Right lobe of liver (tissue), 6 donors: ENCODE measurements around the gene GABRG3. TPM values are rescaled to one million over a fixed set of nuclear protein-coding genes. Genes with fewer than 3 reads are reported as not detected.

Source experiments
- ATAC-seq, 4 donors: fragments of 200-7000 bp; cut with Tn5 transposase; one replicate each; pipeline ENCODE4 v1.9.1; 2020; ENCODE audit warnings: mild to moderate bottlenecking in 4 of 4, moderate library complexity in 4 of 4
- DNase-seq, 3 donors: peaks; one replicate each; pipeline ENCODE4 v3.0.0-alpha.2; 2020
- H3K27ac ChIP-seq, 3 donors: fragments of 200-600 bp; one replicate each; pipeline ENCODE4 v1.8.0; 2022
- H3K27me3 ChIP-seq, 2 donors: fragments of 200-600 bp; one replicate each; pipeline ENCODE4 v1.8.0; 2022
- H3K36me3 ChIP-seq, 4 donors: fragments of 200-600 bp; sonication (generic) in 1 of 4; one replicate each; pipeline versions ENCODE4 v1.5.1 to v1.8.0; 2017 to 2022; ENCODE audit warnings: control low read depth in 1 of 4
- H3K4me1 ChIP-seq, 4 donors: fragments of 200-600 bp; sonication (generic) in 1 of 4; one replicate each; pipeline versions ENCODE4 v1.5.1 to v1.8.0; 2017 to 2022; ENCODE audit warnings: control low read depth in 1 of 4
- H3K4me3 ChIP-seq, 3 donors: fragments of 200-600 bp; one replicate each; pipeline ENCODE4 v1.8.0; 2022
- H3K9me3 ChIP-seq, 4 donors: fragments of 200-600 bp; sonication (generic) in 1 of 4; one replicate each; pipeline versions ENCODE4 v1.5.1 to v1.8.0; 2017 to 2022; ENCODE audit warnings: control low read depth in 1 of 4
- POLR2A ChIP-seq: fragments of 450-650 bp; IDR thresholded peaks from one replicate; pipeline ENCODE4 v1.6.1; 2017; ENCODE audit warnings: antibody characterized with exemption, mild to moderate bottlenecking
- WGBS: methylation state at CpG from one replicate; pipeline ENCODE4 v1.1.6; 2018; ENCODE audit warnings: low coverage, low lambda C conversion rate; ENCODE audit not compliant: insufficient coverage; ENCODE audit errors: missing lambda C conversion rate; 5-methylcytosine and 5-hydroxymethylcytosine counted together
- intact Hi-C, 2 donors: fragments of 100-400 bp; cut with DNase I; formaldehyde crosslinking; loops; one replicate each; pipeline versions ENCODE4 v1.11.2 to v1.14.1; 2022
- total RNA-seq, 6 experiments: library from RNA; depleted of rRNA in 2 of 6; stranded (reverse); fragments of >200 nt in 2 of 6; fragmentation: NEBNext Ultra II Directional in 3 of 6; extraction: Animal tissue kit (Norgen Biotek cat#: 25700) in 3 of 6; gene quantifications; one replicate each; pipeline versions ENCODE4 v1.1.0 to v1.2.4, GENCODE V29; 2016 to 2023
- TF ChIP-seq, protein P1 (sequence below), 4 donors: fragments of 200-600 bp in 3 of 4; fragments of 450-650 bp in 1 of 4; IDR thresholded peaks; one replicate each; pipeline versions ENCODE4 v1.5.1 to v1.8.0; 2016 to 2022; ENCODE audit warnings: antibody characterized with exemption in 4 of 4, mild to moderate bottlenecking in 2 of 4
- donor health status: DM: no; HTN: yes; CAD: no.
- donor health status: DM: no; HTN: no; CAD: no.
- donor health status: DM: no; HTN: no; CAD: no.
- donor health status: DM: no; HTN: yes; CAD: no.
- donor health status: DM: no; HTN: yes; CAD: no.

The GABRG3 gene
- total RNA-seq, 6 experiments from 2014 or later, result 0.18 TPM; not detected in 5

DNA sequence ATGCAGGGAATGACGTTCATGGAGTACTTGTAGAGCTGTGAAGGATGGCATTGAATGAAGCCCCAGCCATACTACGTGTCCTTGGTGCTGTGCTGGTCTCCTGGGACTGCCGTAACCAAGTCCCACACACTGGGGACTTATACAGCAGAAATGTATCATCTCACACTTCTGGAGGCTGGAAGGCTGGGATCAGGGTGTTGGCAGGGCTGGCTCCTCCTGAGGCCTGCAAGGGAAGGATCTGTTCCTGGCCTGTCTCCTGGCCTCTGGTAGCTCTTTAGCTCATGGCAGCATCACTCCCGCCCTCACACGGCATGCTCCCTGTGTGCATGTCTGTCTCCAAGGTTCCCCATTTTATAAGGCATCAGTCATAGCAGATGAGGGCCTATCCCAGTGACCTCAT, 29.5 kb upstream of the GABRG3 start:
- H3K27ac ChIP-seq, result no peak overlapping the region
- intact Hi-C loops, result no loop called here
- no peaks in the 10 kb centered on the region for H3K27me3 ChIP-seq
- WGBS, result 49% methylated on average over 4 of the region's 5 CpGs
- no peak overlapping the region for H3K4me3 ChIP-seq
- H3K36me3 ChIP-seq, result no peaks in the 10 kb centered on the region
- no peak for TF ChIP-seq POLR2A
- TF ChIP-seq, protein P1, sequence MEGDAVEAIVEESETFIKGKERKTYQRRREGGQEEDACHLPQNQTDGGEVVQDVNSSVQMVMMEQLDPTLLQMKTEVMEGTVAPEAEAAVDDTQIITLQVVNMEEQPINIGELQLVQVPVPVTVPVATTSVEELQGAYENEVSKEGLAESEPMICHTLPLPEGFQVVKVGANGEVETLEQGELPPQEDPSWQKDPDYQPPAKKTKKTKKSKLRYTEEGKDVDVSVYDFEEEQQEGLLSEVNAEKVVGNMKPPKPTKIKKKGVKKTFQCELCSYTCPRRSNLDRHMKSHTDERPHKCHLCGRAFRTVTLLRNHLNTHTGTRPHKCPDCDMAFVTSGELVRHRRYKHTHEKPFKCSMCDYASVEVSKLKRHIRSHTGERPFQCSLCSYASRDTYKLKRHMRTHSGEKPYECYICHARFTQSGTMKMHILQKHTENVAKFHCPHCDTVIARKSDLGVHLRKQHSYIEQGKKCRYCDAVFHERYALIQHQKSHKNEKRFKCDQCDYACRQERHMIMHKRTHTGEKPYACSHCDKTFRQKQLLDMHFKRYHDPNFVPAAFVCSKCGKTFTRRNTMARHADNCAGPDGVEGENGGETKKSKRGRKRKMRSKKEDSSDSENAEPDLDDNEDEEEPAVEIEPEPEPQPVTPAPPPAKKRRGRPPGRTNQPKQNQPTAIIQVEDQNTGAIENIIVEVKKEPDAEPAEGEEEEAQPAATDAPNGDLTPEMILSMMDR (IDR thresholded peaks at IDR 0.05), result no peak
- DNase-seq, result no peak
- no peaks in the 10 kb centered on the region for H3K9me3 ChIP-seq
- ATAC-seq, result no peak
- no peaks in the 10 kb centered on the region for H3K4me1 ChIP-seq

DNA sequence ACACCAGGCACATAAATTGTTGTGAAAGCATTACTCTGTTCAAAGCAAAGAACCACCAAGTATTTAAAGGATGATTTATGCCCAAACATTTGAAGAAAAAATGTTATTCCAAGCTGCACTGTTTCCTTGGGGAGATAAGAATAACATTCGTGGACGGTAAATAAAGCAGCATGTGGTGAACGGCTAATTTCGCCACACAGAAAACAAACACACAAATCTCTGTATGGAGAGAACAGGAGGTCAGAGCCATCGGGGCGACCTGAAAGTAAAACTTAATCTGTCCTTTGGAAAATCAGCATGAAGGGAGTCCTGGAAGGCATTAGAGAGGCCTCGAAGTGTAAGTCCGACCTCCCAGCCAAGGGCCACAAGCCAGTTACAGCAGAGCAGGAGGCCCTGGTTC, 27.1 kb upstream of the GABRG3 start:
- DNase-seq, result no peak
- H3K9me3 ChIP-seq, result no peaks in the 10 kb centered on the region
- intact Hi-C loops, result no loop called here
- ATAC-seq, result no peak
- H3K4me3 ChIP-seq, result no peak overlapping the region
- no peak for TF ChIP-seq POLR2A
- TF ChIP-seq, protein P1 (IDR thresholded peaks at IDR 0.05), result no peak
- H3K36me3 ChIP-seq, result no peaks in the 10 kb centered on the region
- WGBS, result 30% methylated on average over 8 of the region's 8 CpGs
- no peaks in the 10 kb centered on the region for H3K27me3 ChIP-seq
- no peaks in the 10 kb centered on the region for H3K4me1 ChIP-seq
- no peak overlapping the region for H3K27ac ChIP-seq

DNA sequence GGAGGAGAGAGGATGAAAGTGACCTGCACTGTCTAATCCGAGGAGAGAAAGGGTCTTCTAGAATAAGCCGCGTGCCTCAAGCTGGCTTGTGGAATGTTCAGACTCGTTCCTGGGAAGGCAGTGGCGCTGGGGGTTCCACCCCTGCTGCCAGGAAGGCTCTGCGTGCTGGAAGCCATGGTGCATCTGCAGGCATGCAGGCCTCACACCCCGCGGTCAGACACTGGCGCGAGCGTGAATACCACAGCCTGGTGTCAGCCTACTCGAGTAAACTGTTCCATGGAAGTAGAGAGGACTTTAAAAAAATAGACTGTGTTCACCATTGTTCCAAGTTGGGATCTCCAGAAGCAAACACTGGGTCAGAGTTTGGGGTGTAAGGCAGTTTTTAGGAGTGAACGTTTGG, 25.9 kb upstream of the GABRG3 start:
- H3K9me3 ChIP-seq, result no peaks in the 10 kb centered on the region
- DNase-seq, result no peak
- H3K4me1 ChIP-seq, result no peaks in the 10 kb centered on the region
- ATAC-seq, result no peak
- no peak overlapping the region for H3K4me3 ChIP-seq
- TF ChIP-seq POLR2A, result no peak
- TF ChIP-seq, protein P1 (IDR thresholded peaks at IDR 0.05), result no peak
- no peaks in the 10 kb centered on the region for H3K27me3 ChIP-seq
- 77% methylated on average over 13 of the region's 13 CpGs for WGBS
- no peak overlapping the region for H3K27ac ChIP-seq
- intact Hi-C loops, result no loop called here
- H3K36me3 ChIP-seq, result no peaks in the 10 kb centered on the region

DNA sequence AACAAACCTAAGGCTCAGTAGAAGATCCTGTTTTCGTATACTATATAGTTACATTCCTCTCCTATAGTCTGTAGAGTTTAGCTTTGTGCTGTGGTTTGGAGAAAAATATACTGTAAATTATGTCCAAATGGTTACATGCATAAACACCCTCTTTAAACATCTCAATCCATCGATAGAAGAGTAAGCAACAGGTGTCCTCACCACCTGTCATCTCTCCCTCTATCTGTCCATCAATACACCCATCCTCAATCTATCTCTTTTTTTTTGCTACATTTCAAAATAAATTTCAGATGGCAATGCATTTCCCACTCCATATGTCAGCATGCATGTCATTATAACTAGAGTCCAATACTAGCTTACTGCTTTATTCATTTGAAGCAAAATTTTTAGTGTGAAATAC, 21.0 kb upstream of the GABRG3 start:
- no peak for ATAC-seq

More for the DNA sequence above, 21.0 kb upstream of the GABRG3 start:
- no peaks in the 10 kb centered on the region for H3K36me3 ChIP-seq
- no peak overlapping the region for H3K27ac ChIP-seq
- no peaks in the 10 kb centered on the region for H3K4me1 ChIP-seq
- intact Hi-C loops, result no loop called here
- H3K27me3 ChIP-seq, result no peaks in the 10 kb centered on the region
- no peak for TF ChIP-seq POLR2A
- TF ChIP-seq, protein P1 (IDR thresholded peaks at IDR 0.05), result no peak
- no peaks in the 10 kb centered on the region for H3K9me3 ChIP-seq
- no peak for DNase-seq
- 49% methylated on average over 2 of the region's 2 CpGs for WGBS
- H3K4me3 ChIP-seq, result no peak overlapping the region
